Endometrium (tissue), 2 donors: Measurements from ENCODE around the gene TNRC18.
"Not testable (repeated sequence)": the region's sequence is repeated elsewhere in the genome, so short reads cannot be mapped to it uniquely, and the experiment has no call there.

Experiments
- FAIRE-seq: peaks from 2 replicates; lab custom pipeline; 2012; peaks lifted over from hg19 to GRCh38; lab: Jason Lieb, UNC
- donor health status: control.
- donor health status: control.

Gene TNRC18

DNA sequence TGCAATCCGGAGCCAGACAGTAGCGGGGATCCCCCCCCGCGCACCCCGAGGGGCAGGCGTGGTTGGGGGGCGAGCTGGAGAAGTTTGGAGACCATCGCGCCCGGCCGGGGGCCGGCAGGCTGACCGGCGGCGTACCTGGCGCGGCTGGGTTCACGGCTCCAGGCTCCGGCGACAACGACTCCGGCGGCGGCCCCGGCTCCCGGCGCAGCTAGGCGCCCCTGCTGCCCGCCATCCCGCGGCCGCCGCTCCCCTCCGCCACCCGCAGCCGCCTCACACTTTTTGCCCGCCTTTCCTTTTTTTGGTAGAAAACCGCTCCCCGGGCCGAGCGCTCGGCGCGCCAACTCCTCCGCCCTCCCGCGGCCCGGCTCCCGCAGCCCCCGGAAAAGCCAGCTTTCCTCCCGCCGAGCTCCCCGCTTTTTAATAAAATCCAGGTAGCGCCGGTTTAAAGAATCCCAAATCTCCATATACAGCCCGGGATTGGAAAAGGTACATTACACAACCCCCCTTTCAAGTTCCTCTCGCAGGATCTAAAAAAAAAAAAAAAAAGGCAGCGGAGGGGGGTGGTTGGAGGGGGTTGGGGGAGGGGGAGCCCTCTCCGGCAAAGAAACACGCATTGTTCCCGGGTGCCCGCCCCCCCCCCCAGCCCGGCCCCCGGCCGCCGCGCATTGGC, at the start of gene TNRC18:
TNRC18 (minus strand) TSS at position 529 of the 670 bp plus-strand sequence. CDS start 2,588 bp downstream, outside the sequence.
- no peak for FAIRE-seq

GRCh38 chr7:5472432-5473315, 49.0 kb upstream of the TNRC18 start:
- no peak for FAIRE-seq

DNA sequence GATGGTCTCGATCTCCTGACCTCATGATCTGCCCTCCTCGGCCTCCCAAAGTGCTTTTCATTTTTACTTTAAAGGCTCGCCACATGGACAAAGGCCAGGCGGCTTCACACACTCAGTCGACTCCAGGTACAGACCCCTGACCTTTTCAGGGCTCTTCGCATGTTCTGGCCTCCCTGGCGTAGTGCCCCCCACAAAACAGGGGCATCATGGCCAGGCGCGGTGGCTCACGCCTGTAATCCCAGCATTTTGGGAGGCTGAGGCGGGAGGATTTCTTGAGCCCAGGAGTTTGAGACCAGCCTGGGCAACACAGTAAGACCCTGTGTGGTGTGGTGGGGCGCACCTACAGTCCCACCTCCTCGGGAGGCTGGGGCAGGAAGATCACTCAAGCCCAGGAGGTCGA, 48.0 kb upstream of the TNRC18 start:
- not testable (repeated sequence) for FAIRE-seq

- FAIRE-seq = no peak
Observed at GRCh38 chr7:5470816-5471215, 47.2 kb upstream of the TNRC18 start.

GRCh38 chr7:5470167-5470532, 46.5 kb upstream of the TNRC18 start:
- FAIRE-seq = no peak

DNA sequence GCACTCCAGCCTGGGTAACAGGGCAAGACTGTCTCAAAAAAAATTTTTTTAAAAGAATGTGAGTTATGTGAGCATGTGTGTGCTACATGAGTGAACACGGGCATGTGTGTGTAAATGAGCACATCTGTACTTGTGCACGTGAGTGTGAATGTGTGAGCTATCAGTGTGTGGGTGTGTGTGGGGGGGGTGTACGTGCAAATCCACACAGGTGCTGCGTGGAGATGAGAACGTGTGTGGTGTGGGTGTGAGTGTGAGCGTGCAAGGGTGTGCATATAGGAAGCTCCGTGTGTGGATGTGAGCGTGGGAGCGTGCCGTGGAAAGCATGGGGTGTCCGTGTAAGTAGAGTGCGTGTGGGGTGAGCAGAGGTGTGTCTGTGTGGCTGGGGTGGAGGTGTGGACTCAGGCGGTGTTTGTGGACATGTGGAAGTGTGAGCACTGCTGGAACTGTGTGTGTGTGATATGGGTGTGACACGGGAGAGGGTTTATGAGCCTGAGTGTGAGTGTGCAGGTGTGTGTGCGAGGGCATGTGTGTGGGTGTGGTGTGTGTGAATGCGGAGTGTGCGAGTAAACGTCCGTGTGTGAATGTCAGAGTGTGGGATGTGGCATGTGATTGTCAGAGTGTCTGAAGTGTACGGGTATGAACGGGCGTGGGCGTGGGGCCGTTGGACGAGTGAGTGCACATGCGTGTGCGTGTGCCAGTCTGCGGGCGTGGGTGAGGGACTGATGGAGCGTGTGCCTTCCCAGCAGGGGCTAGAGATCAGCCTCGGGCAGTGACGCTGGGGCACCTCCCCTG, 45.9 kb upstream of the TNRC18 start:
- FAIRE-seq = no peak

DNA sequence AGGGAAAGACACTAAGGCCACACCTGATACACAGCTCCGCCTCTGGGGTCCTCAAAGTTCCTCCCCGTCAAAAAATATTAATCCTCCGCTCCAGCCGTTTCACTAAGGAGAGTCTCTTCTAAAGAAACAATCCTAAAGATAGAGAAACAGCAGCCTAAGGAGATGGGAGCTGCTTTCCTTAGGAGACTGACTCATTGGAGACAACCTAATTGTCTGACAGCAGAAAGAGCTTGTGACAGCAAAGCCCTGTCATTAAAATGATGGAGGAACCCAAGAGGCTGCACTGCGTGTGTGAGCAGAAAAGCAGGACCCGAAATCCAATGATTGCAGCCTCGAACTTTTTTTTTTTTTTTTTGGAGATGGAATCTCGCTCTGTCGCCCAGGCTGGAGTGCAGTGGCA, 44.0 kb upstream of the TNRC18 start:
- no peak for FAIRE-seq

DNA sequence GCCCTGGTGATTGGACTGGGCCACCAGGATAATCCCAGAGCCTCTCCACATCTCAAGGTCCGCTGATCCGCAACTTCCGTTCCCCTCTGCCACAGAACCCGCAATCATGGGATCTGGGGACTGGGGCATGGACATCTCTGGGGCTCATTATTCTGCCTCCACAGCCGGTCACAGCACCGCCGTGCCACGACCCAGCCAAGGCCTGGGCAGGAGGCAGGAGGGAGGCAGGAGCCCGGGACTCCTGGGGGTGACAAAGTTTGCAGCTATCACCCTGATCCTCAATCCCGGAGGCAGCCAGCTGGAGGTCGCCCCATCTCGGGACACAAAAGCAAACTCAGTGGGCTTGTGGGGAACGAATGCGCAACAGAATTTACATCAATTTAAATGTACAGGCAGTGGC, 42.9 kb upstream of the TNRC18 start:
- FAIRE-seq = no peak

DNA sequence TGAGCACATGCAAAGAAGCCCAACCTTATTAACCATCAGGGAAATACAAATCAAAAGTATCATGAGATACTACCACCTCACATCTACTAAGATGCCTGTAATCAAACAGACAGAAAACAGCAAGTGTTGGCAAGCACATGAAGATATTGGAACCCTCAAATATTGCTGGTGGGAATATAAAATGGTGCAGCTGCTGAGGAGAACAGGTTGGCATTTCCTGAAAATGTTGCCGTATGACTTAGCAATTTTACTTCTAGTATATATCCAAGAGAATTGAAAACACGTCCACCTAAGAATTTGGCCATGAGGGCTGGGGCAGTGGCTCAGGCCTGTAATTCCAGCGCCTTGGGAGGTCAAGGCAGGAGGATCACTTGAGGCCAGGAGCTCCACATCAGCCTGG, 39.4 kb upstream of the TNRC18 start:
- no peak for FAIRE-seq

GRCh38 chr7:5462216-5462615, 38.6 kb upstream of the TNRC18 start:
- FAIRE-seq = no peak

GRCh38 chr7:5458921-5459480, 35.4 kb upstream of the TNRC18 start:
- FAIRE-seq = no peak

DNA sequence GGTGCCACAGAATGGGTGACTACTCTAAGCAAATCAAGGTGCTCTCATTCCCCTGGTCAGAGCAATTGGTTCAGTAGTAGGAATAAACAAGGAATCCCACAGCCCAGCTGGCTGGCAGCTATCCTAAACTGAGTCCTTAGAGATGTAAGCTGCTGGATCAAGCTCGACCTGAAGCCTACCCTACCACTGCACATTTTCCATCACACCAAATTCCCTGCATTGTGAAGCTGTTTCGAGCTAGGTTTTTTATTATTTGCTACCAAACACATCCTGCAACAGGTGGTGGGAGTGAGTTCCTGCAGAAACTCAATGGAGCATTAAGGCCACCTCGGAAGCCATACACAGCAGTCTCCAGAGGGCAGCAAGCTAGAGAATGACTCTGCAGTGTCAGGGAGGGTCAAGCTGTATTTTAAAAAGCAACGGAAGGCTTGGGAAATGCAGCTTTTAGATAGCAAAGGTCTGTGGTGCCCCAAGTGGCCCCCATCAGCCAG, 33.7 kb upstream of the TNRC18 start:
- FAIRE-seq = no peak

DNA sequence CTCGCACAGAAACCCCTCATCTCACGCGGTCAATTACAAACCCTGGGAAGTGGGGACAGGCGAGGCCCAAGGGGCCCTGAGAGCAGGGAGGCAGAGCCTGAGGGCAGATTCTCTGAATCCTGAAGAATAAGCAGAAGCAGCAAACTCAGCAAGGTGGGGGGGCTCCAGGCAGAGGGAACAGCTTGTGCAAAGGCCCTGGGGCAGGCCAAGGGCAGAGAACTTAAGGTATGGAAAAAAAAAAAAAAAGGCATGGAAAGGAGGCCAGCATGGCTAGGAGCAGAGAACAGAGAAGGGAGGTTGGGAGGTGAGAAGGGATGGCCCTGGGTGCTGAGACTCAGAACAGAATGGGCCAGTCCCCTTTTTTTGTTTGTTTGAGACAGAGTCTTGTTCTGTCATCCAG, 32.8 kb upstream of the TNRC18 start:
- FAIRE-seq = no peak

DNA sequence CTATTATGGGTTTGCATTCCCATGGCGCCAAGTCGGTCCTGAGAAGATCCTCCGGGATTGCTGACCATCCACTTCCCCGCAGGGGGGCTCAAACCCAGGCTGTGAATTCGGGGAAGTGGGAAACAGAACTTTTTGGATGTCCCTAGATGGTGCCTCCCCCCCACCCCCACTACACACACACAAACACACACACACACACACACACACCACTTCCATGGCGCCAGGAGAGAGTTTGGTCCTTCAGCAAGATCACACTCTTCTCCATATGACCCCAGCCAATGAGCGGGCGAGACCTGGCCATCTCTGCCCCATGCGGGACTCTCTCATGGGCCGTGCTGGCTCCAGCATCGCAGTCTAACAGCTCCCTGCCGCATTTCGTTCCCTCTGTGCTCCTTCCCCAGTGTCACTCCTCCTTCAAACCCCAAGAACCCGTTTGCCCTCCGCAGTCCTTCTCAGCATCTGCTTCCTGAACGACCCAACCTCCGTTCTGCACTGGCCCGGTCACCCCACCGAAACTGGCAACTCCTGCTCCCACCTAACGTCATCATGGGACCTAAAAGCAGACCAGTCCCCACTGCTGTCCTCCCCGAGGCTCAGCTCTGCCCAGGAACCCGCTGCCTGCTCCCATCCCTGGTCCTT, 32.1 kb upstream of the TNRC18 start:
- FAIRE-seq = no peak

DNA sequence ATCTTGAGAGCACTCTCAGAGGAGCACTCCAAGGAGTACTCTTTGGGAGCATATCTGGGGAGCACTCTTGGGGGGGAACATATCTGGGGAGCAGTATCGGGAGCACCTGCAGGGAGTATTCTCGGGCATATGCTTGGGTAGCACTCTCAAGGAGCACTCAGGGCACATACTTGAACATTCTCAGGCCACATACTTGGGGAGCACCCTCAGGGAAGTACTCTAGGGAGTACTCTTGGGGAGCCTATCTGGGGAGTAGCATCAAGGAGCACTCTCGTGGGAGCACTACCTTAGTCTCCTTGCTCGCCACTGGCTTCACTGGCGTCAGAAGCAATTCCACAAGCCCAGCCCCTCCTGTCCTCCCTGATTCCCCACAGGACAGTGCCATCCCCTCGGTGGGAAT, 31.5 kb upstream of the TNRC18 start:
- no peak for FAIRE-seq

DNA sequence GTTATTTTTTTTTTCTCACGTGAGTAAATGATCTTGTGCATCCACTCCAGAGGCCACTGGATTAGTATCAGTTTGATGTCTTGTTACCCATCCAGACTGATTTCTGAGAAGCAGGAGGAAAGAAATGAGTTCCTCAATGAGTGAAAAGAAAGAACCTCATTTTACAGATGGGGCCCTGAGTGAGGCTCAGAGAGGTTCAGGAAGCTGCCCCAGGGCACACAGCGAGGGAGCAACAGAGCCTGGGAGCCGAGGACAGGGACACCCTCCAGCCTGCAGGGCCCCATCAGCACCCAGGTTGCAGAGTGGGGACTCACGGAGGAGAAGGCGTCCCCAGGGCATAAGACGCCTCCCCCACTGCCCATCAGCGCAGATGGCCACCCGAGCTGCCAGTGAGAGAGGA, 30.9 kb upstream of the TNRC18 start:
- FAIRE-seq = no peak

DNA sequence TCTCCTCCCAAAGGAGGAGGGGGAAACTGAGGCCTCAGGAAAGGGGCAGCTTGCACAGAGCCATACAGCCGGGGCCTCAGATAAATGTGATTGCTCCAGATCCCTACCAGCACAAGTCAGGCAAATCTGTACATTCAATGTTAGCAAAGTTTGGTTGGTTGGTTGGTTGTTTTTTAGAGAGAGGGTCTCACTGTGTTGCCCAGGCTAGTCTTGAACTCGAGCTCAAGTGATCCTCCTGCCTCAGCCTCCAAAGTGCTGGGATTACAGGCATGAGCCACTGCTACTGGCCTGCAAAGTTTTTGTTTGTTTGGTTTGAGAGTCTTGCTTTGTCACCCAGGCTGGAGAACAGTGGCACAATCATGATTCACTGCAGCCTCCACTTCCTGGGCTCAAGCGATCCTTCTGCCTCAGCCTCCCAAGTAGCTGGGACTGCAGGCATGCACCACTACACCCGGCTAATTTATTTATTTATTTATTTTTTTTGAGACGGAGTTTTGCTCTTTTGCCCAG, 30.0 kb upstream of the TNRC18 start:
- FAIRE-seq = no peak

DNA sequence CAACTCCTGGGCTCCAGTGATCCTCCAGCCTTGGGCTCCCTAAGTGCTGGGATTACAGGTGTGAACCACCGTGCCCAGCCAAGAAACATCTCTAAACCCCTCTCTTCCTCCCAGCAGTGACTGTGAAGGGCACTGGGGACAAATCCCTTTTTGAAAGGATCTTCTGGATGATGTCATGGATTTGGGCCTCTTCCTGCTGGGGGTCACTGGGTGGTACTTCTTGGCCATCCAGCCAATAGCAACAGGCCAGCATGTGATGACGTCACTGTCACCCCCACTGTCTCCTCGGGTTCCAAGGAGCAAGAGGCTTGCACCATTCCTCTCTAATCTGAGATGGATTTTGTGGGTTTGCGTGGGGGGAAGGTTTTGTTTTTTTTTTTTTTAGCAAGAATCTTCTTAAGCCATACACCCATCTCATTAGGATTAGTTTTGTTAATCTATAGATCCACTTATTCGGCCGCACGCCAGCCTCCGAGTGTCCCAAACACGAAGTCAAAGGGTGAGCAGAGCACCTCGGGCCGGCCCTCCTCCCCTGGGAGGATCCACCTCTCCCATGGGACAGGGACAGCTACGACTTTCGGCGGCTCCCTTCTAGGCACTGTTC, 29.4 kb upstream of the TNRC18 start:
- FAIRE-seq = no peak

- FAIRE-seq = no peak
Observed at GRCh38 chr7:5452470-5452899, 28.9 kb upstream of the TNRC18 start.

DNA sequence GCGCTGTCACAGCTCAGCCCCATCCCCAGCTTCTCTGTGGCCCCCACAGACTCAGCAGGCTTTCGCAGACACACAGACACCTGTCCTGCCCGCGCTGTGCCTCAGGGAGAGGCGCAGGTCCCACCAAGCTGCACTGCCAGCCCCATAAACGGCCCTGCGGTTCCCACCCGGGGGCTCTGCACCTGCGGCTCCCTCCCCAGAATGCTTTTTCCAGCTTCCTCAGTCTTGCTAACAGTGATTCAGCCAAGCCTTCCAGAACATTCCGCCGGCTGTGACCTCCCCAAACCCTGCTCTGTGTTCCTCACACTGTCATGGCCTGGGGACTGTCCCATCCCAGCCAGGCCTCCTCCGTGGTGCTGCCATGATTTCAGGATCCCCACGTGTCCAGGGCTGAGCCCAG, 27.8 kb upstream of the TNRC18 start:
- no peak for FAIRE-seq
